IPS DF 6.9 (cell line): ENCODE measurements around the gene LYPD4.
A peak's percentile ranks its signal among the peaks of the same experiment; 100 is the strongest.
"Not testable (repeated sequence)": the region's sequence is repeated elsewhere in the genome, so short reads cannot be mapped to it uniquely, and the experiment has no call there.

Source experiments
- DNase-seq: peaks from one replicate; pipeline ENCODE4 v3.0.0-alpha.2; 2013; ENCODE audit warnings: low read depth, low spot score
- H3K27ac ChIP-seq: one replicate; pipeline ENCODE4 v1.5.1; 2013; ENCODE audit warnings: low read length, control low read depth
- H3K27me3 ChIP-seq: 2 replicates; pipeline ENCODE4 v1.6.1; 2013; ENCODE audit warnings: mild to moderate bottlenecking, low read length; ENCODE audit not compliant: control insufficient read depth, insufficient read depth
- H3K36me3 ChIP-seq: 2 replicates; pipeline ENCODE4 v1.6.1; 2013; ENCODE audit warnings: low read length; ENCODE audit not compliant: control insufficient read depth, insufficient read depth
- H3K4me1 ChIP-seq: 2 replicates; pipeline ENCODE4 v1.6.1; 2013; ENCODE audit warnings: low read length; ENCODE audit not compliant: control insufficient read depth, insufficient read depth
- H3K4me3 ChIP-seq: 2 replicates; pipeline ENCODE4 v1.5.1; 2013; ENCODE audit warnings: mild to moderate bottlenecking, low read length
- H3K9me3 ChIP-seq: 2 replicates; pipeline ENCODE4 v1.6.1; 2013; ENCODE audit warnings: low read length, inconsistent platforms; ENCODE audit not compliant: control insufficient read depth, insufficient read depth
- WGBS: extraction: QIAGEN DNeasy Blood & Tissue Kit; methylation state at CpG from one replicate; pipeline ENCODE4 v1.1.7; 2013; ENCODE audit warnings: mixed read lengths, missing lambda C conversion rate; ENCODE audit not compliant: insufficient read length, insufficient coverage; 5-methylcytosine and 5-hydroxymethylcytosine counted together

The LYPD4 gene

GRCh38 chr19:41802770-41803169 lies 41.7 kb downstream of the LYPD4 start:
- no peak overlapping the region for H3K27ac ChIP-seq
- no peaks in the 10 kb centered on the region for H3K27me3 ChIP-seq
- H3K9me3 ChIP-seq: no peaks in the 10 kb centered on the region

DNA sequence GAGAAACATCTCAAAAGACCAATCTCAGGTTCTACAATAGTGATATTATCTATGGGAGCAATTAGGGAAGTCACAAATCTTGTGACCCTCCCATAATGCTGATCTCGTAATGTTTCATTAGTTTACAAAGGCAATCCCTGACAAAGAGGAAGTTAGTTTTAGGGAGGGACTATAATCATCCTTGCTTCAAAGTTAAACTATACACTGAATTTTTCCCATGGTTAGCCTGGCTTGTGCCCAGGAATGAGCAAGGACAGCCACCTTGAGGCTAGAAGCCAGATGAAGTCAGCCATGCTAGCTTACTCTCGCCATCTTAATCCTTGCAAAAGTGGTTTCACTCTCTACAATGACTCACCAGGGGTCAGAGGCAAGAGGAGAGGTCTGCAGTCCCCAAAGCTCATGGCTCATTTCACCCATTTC lies 42.7 kb downstream of the LYPD4 start:
- Histone ChIP-seq H3K27ac (no peak overlapping the region), H3K4me1 (no peaks in the 10 kb centered on the region), H3K9me3 (no peaks in the 10 kb centered on the region), H3K4me3 (no peak overlapping the region), H3K36me3 (no peaks in the 10 kb centered on the region), H3K27me3 (no peaks in the 10 kb centered on the region)
- DNase-seq: no peak
- WGBS: no CpG with 5 or more reads among the region's 2 CpGs

More at GRCh38 chr19:41802770-41803169, 41.7 kb downstream of the LYPD4 start:
- no CpG with 5 or more reads among the region's 2 CpGs for WGBS
- no peaks in the 10 kb centered on the region for H3K36me3 ChIP-seq
- no peaks in the 10 kb centered on the region for H3K4me1 ChIP-seq
- H3K4me3 ChIP-seq: no peak overlapping the region
- no peak for DNase-seq

DNA sequence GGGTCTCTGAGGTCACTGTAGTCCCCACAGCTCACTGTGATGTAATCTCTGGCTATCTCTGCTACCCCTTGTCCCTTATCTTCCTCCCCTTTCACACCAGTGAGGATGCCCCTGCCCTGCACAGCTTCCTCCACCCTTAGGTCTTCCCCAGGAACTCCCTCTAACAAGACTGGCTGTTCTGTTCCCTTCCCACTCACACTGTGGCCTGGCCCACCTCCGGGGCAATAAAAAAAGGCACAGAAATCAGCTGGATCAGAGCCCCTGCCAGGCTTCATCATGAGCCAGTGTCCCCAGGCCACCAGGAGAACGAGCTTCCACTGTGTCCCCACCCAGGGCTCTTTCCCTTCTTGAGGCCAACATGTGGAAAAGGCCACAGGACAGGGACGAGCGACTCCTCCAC lies 43.5 kb downstream of the LYPD4 start:
- Histone ChIP-seq H3K27ac (no peak overlapping the region), H3K4me3 (no peak overlapping the region), H3K4me1 (no peaks in the 10 kb centered on the region), H3K9me3 (no peaks in the 10 kb centered on the region), H3K27me3 (no peaks in the 10 kb centered on the region), H3K36me3 (no peaks in the 10 kb centered on the region)
- no peak for DNase-seq
- WGBS: no CpG with 5 or more reads among the region's 4 CpGs

GRCh38 chr19:41799444-41800000 lies 45.0 kb downstream of the LYPD4 start:
- Histone ChIP-seq H3K4me1 (no peaks in the 10 kb centered on the region), H3K36me3 (no peaks in the 10 kb centered on the region), H3K27me3 (no peaks in the 10 kb centered on the region), H3K4me3 (no peak overlapping the region), H3K27ac (no peak overlapping the region), H3K9me3 (no peaks in the 10 kb centered on the region)
- DNase-seq: no peak
- no CpG with 5 or more reads among the region's 9 CpGs for WGBS

DNA sequence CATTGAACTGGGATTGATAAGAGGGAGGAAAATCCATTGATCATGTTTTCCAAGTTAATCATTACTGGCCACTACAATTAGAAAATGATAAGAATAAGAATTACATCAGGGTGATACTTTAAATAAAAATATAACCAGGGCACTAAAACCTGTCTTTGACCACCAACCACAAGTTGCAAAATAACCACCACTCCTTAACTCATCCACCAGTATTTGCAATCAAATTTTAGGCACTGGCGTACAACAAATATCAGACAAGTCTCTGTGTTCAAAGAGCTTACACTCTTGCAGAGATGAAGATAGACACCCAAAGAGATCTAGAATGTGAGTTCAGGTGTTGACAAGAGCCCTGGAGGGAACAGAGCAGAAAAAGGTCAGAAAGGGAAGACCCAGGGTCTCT lies 47.6 kb downstream of the LYPD4 start:
- H3K27me3 ChIP-seq: no peaks in the 10 kb centered on the region
- no peak overlapping the region for H3K27ac ChIP-seq
- DNase-seq: no peak
- H3K36me3 ChIP-seq: no peaks in the 10 kb centered on the region
- H3K4me1 ChIP-seq: no peaks in the 10 kb centered on the region
- H3K9me3 ChIP-seq: no peaks in the 10 kb centered on the region
- WGBS: no CpG with 5 or more reads among the region's 1 CpG
- no peak overlapping the region for H3K4me3 ChIP-seq

DNA sequence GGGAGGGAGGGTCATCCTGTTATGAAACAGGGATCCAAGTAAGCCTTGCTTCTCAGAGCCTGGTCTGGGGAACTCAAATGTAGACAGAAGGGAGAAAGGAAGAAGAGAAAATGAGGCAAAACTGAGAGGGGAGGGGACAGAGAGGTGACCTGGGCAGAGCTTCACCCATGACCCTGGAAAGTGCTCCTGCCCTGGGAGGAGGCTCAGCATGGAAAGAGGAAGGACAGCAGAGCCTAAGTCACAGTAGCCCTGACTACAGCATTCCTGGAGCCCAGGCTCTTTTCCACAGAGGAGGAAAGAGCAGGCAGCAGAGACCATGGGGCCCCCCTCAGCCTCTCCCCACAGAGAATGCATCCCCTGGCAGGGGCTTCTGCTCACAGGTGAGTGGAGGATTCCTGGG lies 48.1 kb downstream of the LYPD4 start, which contains the start of gene CEACAM3:
TSS of gene CEACAM3 (plus strand) at position 226 of the 400 bp plus-strand sequence. CDS start at position 317, 91 bp downstream.
- H3K4me1 ChIP-seq: no peaks in the 10 kb centered on the region
- H3K4me3 ChIP-seq: no peak within 1 kb of the TSS
- H3K9me3 ChIP-seq: no peaks in the 10 kb centered on the region
- no peak for DNase-seq
- no peaks in the 10 kb centered on the region for H3K27me3 ChIP-seq
- H3K36me3 ChIP-seq: no peaks in the 10 kb centered on the region
- H3K27ac ChIP-seq: no peak within 1 kb of the TSS

GRCh38 chr19:41795031-41795461 lies 49.4 kb downstream of the LYPD4 start:
- peak; percentile 48 for DNase-seq
- H3K27me3 ChIP-seq: no peaks in the 10 kb centered on the region
- H3K9me3 ChIP-seq: no peaks in the 10 kb centered on the region
- H3K36me3 ChIP-seq: no peaks in the 10 kb centered on the region
- no CpG with 5 or more reads among the region's 5 CpGs for WGBS
- no peaks in the 10 kb centered on the region for H3K4me1 ChIP-seq
- H3K27ac ChIP-seq: no peak overlapping the region
- no peak overlapping the region for H3K4me3 ChIP-seq

GRCh38 chr19:41793414-41793727 lies 51.1 kb downstream of the LYPD4 start:
- H3K4me3 ChIP-seq: no peak overlapping the region
- no peak for DNase-seq
- no CpG with 5 or more reads among the region's 1 CpG for WGBS

GRCh38 chr19:41792513-41793413 lies 51.7 kb downstream of the LYPD4 start:
- Histone ChIP-seq H3K36me3 (no peaks in the 10 kb centered on the region), H3K9me3 (no peaks in the 10 kb centered on the region), H3K4me1 (no peaks in the 10 kb centered on the region), H3K27me3 (no peaks in the 10 kb centered on the region), H3K4me3 (no peak overlapping the region), H3K27ac (no peak overlapping the region)
- WGBS: no CpG with 5 or more reads among the region's 22 CpGs
- peak; percentile 64 for DNase-seq

More at GRCh38 chr19:41793414-41793727, 51.1 kb downstream of the LYPD4 start:
- no peaks in the 10 kb centered on the region for H3K36me3 ChIP-seq
- H3K27ac ChIP-seq: no peak overlapping the region
- no peaks in the 10 kb centered on the region for H3K27me3 ChIP-seq
- H3K4me1 ChIP-seq: no peaks in the 10 kb centered on the region
- H3K9me3 ChIP-seq: no peaks in the 10 kb centered on the region

DNA sequence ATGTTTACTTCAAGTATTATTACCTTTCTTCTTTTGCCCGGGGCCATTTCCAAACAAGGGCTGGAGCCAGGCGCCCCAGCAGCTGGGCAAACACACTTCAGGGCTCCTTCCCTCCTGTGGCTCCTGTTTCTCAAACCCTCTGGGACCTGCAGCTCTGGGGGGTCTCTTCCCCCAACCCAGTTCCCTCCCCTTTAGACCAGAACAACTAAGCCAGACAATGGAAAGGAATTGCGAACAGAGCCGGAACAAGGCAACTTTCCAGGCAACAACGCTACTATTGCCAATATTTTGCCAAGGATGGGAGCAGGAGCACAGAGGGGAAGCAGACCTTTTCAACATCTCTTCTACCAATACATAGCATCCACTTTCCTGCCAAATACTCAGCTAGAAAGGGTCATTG lies 55.4 kb downstream of the LYPD4 start:
- not testable (repeated sequence) for H3K9me3 ChIP-seq, H3K4me3 ChIP-seq, H3K4me1 ChIP-seq, H3K27ac ChIP-seq, H3K27me3 ChIP-seq, DNase-seq, H3K36me3 ChIP-seq
- WGBS: no CpG with 5 or more reads among the region's 5 CpGs

DNA sequence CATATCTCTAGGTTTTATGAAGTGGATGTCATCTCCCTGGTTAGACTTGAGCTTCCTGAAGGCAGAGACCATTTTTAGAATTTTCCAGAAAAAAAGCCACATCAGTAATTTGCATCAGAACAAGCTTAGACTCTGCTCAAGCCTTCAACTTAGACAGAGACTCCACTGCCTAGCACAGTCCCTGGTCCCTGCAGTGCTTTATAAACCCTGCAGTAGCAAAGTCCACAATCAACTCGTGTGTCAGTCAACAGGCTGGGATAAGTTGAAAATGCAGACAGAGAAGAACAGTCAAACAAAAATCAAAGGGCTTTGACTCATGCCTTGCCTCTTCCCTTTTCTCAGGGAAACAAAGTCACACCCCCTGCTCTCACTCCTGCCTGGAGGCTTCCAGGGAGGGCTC lies 56.0 kb downstream of the LYPD4 start:
- DNase-seq, H3K27ac ChIP-seq, H3K27me3 ChIP-seq, H3K9me3 ChIP-seq, H3K4me3 ChIP-seq, H3K4me1 ChIP-seq, H3K36me3 ChIP-seq: not testable (repeated sequence)
- WGBS: no CpG with 5 or more reads among the region's 1 CpG
